Hepatocyte (in vitro differentiated cells): ENCODE measurements around the gene ZNF76.

ENCODE experiments used
- CTCF ChIP-seq: fragments of 200-600 bp; sonication (generic); IDR thresholded peaks from 2 replicates; pipeline ENCODE4 v1.5.1; 2016; ENCODE audit warnings: antibody characterized with exemption, mild to moderate bottlenecking; ENCODE audit not compliant: poor library complexity
- EZH2phosphoT487 ChIP-seq: fragments of 200-600 bp; sonication (generic); IDR thresholded peaks from one replicate; pipeline ENCODE4 v1.6.1; 2018; ENCODE audit warnings: antibody characterized with exemption, mild to moderate bottlenecking, low read depth, moderate library complexity; ENCODE audit not compliant: unreplicated experiment, severe bottlenecking

- no peak for TF ChIP-seq CTCF
- TF ChIP-seq EZH2phosphoT487, result no peak
Observed at GRCh38 chr6:35310265-35310831, 50.8 kb downstream of the ZNF76 start.
